ENCODE results near the gene DPF3.

The DPF3 gene

GRCh38 chr14:72833174-72833573, 60.7 kb downstream of the DPF3 start:
- no peak for DNase-seq

- DNase-seq: no peak
Observed at GRCh38 chr14:72830786-72831594, 62.9 kb downstream of the DPF3 start.

- DNase-seq: no peak
Observed at GRCh38 chr14:72830356-72830755, 63.5 kb downstream of the DPF3 start.

GRCh38 chr14:72828604-72829003, 65.3 kb downstream of the DPF3 start:
- no peak for DNase-seq

GRCh38 chr14:72826039-72826438, 67.9 kb downstream of the DPF3 start:
- no peak for DNase-seq

GRCh38 chr14:72825486-72825885, 68.4 kb downstream of the DPF3 start:
- no peak for DNase-seq

GRCh38 chr14:72824051-72824450, 69.8 kb downstream of the DPF3 start:
- no peak for DNase-seq

- no peak for DNase-seq
Observed at GRCh38 chr14:72822946-72823611, 70.8 kb downstream of the DPF3 start.

- no peak for DNase-seq
Observed at GRCh38 chr14:72818998-72819397, 74.9 kb downstream of the DPF3 start.

GRCh38 chr14:72816287-72816686, 77.6 kb downstream of the DPF3 start:
- DNase-seq: no peak

- DNase-seq: no peak
Observed at GRCh38 chr14:72815430-72815829, 78.5 kb downstream of the DPF3 start.

- DNase-seq: no peak
Observed at GRCh38 chr14:72812292-72812851, 81.5 kb downstream of the DPF3 start.

- DNase-seq: no peak
Observed at GRCh38 chr14:72810201-72810600, 83.7 kb downstream of the DPF3 start.

GRCh38 chr14:72809063-72809462, 84.8 kb downstream of the DPF3 start:
- no peak for DNase-seq

GRCh38 chr14:72808564-72808963, 85.3 kb downstream of the DPF3 start:
- DNase-seq: no peak

- no peak for DNase-seq
Observed at GRCh38 chr14:72802588-72802946, 91.3 kb downstream of the DPF3 start.

GRCh38 chr14:72801836-72802587, 91.9 kb downstream of the DPF3 start:
- DNase-seq: no peak

GRCh38 chr14:72801381-72801812, 92.5 kb downstream of the DPF3 start:
- no peak for DNase-seq

GRCh38 chr14:72800848-72801370, 93.0 kb downstream of the DPF3 start:
- DNase-seq: no peak

- no peak for DNase-seq
Observed at GRCh38 chr14:72800296-72800695, 93.6 kb downstream of the DPF3 start.

GRCh38 chr14:72796935-72797334, 97.0 kb downstream of the DPF3 start:
- DNase-seq: no peak

GRCh38 chr14:72793156-72793939, 100.6 kb downstream of the DPF3 start:
- no peak for DNase-seq

Data from NCI-H446 treated with DMSO at 0.1 percent for 48 hours (cell line).